HG03066 (cell line): Measurements from ENCODE around the gene ITSN1.

Experiments
- ATAC-seq: cut with Tn5 transposase; IDR thresholded peaks from one replicate; pipeline ENCODE4 v1.9.1; 2021; ENCODE audit warnings: low read depth; ENCODE audit not compliant: unreplicated experiment

Gene ITSN1

DNA sequence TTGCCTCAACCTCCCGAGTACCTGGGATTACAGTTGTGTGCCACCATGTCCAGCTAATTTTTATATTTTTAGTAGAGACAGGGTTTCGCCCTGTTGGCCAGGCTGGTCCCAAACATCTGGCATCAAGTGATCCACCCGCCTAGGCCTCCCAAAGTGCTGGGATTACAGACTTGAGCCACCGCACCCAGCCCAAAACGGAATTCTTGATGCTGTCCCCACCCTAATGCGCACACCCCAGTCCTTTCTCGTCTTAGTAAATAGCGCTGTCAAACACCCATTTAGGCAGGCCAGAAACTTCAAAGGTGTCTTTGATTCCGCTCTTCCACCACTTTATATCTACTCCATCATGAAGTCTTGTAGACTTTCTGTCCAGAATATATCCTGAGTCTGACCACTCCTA, 35.1 kb downstream of the ITSN1 start:
- no peak for ATAC-seq

DNA sequence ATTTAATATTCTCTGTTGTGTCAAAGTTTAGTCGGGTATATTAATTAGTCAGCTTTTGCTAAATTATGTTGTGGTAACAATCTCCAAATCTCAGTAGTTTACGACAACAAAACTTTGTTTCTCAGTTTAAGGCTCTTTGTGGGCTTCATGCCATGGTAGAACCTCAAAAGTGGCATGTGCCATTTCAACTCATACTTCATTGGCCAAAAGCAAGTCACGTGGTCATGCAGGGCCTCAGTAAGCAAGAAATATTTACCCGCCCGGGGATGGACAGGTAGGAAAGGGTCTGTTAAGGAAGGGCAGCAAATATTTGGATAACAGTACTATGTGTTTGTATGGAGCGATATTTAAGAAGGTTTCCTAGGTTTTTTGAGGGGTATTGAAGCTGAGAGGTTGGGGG, 38.6 kb downstream of the ITSN1 start:
- no peak for ATAC-seq

GRCh38 chr21:33682992-33683627, 40.8 kb downstream of the ITSN1 start:
- no peak for ATAC-seq

GRCh38 chr21:33684068-33684467, 41.8 kb downstream of the ITSN1 start:
- ATAC-seq: no peak

- no peak for ATAC-seq
Measured at GRCh38 chr21:33684923-33685560, 42.7 kb downstream of the ITSN1 start.

DNA sequence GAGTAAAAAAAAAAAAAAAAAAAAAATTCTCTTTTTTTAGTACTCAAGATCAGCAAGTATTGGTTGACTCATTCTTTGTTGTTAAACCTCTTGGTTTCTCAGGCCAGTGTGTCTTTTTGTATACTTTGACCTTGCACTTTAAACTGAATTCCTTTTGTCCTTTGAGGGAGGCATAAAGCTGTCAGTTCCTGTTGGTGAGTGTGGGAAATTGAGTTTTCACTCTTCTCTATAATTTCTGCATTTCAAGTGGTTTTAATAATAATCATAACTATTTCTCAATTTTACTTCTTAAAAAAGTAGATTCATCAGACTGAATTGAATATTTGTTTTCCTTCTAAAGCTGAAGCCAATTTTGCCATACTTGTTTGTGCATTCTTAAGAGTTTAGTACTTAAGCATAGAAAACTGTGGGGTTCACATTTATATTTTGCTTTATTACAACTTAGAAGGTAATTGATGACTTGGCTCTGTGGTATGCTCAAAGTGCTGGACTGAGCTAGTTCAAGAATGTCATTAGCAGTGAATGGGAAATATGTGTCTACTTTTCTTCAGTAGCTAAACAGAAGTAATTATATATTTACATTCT, 43.4 kb downstream of the ITSN1 start:
- ATAC-seq: no peak

DNA sequence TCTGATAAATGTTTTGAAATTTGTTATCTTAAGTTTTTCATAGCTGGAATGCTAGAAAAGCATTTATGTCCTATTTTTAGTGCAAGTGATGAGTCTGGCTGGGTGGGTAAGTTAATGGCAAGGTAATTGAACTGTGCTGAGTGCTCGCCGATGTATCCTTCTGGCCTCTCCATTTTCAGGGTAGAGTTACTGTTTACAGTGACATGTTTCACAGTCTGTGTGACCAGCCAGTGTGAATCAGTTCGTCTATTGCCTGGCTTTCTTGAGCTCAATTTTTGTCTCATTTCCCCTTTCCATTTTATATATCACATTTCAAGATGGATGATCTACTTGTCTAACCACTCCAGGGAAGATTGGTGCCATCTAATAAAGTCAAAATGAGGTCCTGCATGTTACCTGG, 44.1 kb downstream of the ITSN1 start:
- no peak for ATAC-seq

GRCh38 chr21:33687634-33688033, 45.3 kb downstream of the ITSN1 start:
- no peak for ATAC-seq

DNA sequence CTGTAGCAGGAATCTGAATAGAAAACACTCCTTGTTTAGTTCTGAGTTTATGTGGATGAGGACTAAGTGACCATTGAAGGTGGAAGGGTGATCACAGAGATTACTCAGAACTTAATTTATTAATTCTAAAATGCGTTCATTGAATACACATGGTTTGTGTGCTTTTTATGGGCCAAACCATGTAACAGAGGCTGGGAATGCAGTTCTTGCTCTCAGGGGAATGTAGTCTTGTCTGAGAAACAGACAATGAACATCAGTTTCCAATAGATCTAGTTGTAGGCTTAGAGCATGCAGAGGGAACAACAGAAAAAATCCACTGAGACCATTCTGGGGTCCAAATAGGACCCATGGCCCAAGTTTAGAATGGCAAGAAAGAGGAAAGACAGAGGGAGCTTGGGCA, 46.1 kb downstream of the ITSN1 start:
- no peak for ATAC-seq

- ATAC-seq: no peak
Measured at GRCh38 chr21:33690874-33691273, 48.6 kb downstream of the ITSN1 start.

GRCh38 chr21:33691945-33692603, 49.8 kb downstream of the ITSN1 start:
- ATAC-seq: no peak

GRCh38 chr21:33695813-33696212, 53.5 kb downstream of the ITSN1 start:
- ATAC-seq: no peak

- no peak for ATAC-seq
Measured at GRCh38 chr21:33696465-33696864, 54.2 kb downstream of the ITSN1 start.

DNA sequence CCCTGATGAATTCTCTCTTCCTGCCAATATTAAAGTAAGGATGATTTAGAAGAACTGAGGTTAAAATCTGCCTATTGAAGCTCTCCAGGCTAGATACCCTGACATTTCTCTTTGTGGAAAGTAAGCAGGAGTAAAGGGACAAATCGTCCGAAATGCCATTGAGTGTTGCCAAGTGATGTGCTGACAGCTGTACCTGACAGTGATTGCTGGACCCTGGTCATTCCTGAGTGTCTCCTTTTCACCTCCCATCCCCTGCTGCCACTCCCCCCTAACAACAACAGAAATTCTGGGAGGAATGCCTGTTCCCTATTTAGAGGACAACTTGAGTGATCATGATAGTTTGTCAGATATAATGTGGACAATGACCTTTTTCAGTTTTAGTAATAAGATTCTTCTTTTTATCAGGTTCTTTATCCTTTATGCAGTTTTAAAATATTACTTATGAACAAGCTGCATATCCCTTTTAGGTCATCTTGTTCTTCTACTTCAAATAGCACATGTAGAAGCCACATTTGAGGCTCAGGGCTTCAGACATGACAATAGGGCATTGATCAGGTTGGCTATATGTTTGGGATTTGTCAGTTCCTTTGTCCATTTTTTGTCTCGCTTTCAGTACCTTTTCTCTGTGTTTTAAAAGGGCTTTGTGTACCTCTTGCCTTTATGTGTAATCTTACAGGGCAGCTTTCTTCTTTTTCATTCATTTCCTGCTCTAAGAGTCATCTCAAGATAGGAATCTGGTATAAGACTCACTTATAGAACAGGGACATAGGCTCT, 56.0 kb downstream of the ITSN1 start:
- ATAC-seq: no peak

DNA sequence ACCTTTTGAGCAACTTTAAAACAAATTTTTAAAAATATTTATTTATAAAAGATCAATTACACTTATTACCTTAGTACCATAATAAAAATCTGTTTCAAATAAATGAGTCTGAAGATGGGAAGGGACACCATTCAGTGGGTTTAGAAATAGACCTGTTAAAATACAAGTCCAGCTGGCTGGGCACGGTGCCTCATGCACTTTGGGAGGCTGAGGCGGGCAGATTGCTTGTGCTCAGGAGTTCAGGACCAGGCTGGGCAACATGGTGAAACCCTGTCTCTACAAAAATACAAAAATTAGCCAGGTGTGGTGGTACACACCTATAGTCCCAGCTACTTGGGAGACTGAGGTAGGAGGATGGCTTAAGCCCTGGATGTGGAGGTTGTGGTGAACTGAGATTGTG, 57.0 kb downstream of the ITSN1 start:
- no peak for ATAC-seq

DNA sequence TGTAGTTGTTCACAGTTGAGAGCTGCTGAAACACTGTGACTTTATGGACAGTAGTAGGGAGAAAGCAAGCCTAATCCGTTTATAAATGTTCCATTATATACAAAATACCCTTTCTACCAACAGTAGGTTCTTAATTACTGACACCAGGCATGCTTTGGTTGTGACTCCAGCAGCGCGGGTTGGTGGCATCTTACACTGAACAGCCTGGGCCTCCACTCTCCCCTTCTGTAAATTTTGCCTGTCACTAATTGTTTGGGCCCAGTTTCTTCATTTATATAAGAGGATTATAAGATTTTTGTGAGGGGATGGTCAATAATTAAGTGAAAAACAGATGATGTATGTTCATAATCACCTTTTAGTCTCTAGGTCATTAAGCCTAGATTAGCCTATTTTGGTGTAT, 58.2 kb downstream of the ITSN1 start:
- no peak for ATAC-seq

DNA sequence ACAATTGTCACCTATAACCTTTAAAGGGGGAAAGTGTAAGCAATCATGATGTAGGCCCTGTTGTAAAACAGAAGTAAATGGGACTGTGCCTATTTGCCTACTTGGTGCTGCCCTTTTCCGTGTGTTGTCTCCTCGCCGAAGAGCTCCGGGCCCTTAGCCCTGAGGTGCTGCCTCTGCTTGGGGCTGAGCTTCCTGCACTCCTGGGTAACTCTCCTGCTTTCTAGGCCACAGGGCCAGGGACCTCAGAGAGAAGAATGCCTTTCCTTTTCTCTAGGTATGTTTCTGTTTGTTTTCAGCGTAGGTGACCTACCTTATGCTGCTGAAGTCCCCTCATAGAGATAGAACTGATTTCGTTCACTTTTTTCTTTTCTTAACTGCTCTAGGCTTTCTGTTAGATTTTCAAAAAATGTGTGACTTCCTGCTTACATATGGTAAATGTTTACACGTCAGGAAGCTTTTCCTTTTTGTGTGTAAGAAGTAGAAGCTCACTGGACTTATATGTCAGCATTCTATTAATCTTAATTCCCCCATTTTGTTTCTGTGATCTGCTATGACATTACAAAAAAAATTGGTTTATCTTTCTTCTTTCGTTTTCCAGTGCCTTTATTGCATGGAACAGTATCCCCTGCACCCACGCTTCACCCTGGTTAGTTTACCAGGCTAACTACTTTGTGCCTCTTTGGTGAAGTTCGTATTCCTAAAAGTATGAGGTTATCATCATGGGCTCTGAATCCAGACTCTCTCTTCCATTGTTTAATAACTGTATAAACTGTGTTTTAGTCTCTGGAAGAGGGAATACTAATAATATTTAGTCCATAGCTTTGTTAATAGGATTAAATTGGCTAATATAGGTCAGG, 61.7 kb downstream of the ITSN1 start:
- no peak for ATAC-seq

DNA sequence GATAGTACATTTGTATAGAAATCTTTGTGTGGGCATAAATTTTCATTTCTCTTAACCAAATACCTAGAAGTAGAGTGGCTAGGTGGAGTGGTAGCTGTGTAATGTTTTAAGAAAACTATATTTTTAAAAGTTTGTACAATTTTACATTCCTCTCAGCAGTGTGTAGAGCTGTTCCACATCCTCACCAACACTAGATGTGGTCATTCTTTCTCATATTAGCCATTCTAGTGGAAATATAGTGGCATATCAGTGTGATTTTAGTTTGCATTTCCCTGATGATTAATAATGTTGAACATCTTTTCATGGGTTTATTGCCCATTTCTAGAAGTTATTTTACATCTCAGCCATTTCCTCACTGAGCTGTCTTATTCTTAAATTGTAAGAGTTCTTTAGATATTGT, 65.5 kb downstream of the ITSN1 start:
- no peak for ATAC-seq

DNA sequence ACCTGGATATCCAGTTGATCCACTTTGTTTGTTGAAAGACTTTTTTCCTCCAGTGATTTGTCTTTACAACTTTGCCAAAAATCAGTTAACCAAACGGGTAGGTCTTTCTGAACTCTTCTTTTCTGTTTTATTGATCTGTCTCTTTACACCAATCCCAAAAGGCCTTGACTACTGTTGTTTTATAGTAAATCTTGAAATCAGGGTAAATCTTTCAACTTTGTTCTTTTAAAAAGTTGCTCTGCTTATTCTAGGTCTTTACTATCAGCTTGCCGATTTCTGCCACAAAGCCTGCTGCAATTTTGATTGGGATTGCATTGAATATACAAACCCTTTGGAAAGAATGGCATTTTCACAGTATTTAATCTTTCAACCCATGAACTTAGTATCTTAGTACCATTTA, 66.6 kb downstream of the ITSN1 start:
- no peak for ATAC-seq
